Activated CD8-positive, alpha-beta memory T cell treated with anti-CD3 and anti-CD28 coated beads, Interleukin-2, amount 50 U/mL, for 48 hours (primary cell): Measurements from ENCODE around the gene CRADD.
"Not testable (repeated sequence)": the region's sequence is repeated elsewhere in the genome, so short reads cannot be mapped to it uniquely, and the experiment has no call there.

ENCODE experiments used
- DNase-seq: peaks from one replicate; pipeline ENCODE4 v3.0.0-alpha.2; 2020

Gene CRADD

DNA sequence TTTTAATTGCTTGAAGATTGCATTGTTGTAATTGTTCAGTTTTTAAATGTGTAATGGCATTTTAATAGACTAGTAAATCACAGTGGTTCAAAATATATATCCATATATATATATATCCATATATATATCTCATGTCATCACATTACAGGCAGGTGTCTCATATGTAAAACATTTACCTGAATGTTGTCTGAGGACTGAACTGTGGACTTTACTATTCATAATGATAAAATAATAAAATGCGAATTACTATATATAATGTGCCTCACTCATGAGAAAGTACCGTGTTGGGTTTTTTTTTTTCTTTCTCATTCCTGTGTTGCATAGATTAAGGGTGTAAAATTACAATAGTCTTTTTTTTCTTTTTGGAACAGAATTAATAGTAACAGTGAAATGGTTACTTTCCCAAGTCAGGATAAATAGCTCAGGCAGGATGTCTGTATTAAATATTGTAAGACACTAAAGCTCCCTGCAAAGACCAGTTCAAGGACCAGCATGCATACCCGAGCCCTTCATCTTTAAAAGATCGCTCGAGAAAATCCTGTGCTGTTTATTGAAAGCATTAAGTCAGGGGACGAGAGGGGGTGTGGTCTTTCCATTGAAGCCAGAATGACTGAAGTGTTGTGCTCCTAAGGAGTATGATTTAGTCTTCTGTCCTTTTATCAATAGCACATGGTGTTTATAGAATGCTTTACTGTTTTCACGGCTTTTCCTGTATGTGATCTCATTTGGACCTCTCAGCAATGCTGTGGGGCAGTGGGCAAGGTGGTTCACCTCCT, 173.5 kb downstream of the CRADD start:
- DNase-seq = no peak

DNA sequence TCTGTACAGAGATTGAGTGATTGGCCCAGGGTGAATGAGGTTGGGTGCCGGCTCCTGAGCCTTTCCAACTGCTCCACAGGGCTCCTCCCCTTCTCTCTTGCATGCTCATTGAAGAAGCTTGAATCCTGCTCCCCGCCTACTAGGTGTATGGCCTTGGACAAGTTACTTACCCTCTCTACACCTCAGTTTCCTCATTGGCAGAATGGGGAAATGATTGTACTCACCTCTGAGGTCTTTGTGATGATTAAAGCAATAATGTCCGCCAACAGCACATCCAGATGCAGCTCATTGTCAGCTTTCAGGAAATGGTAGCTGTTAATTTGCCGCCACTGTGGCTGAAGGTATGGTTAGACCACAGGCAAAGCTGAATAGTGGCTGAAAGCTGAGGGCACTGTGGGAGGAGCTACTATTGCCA, 174.1 kb downstream of the CRADD start:
- DNase-seq = no peak

DNA sequence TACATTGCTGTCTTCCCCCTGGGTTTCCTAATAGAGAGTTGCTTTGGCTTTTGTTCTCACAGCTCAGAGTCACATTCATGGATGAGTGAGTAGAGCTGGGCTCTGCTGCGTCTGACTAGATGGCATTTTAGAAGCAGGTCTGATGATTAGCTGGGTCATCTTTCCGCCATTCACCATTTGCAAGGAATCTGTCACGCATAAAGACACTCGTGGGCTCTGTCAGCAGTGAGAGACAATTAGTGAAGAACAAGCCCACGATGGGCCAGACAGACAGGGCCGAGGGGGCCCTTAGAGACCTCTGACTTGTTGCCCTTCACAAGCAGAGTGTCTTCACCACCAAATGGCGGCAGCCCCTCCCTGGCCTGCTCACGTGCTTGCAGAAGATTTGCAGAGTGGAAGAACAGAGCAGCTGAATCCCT, 175.0 kb downstream of the CRADD start:
- DNase-seq = no peak

DNA sequence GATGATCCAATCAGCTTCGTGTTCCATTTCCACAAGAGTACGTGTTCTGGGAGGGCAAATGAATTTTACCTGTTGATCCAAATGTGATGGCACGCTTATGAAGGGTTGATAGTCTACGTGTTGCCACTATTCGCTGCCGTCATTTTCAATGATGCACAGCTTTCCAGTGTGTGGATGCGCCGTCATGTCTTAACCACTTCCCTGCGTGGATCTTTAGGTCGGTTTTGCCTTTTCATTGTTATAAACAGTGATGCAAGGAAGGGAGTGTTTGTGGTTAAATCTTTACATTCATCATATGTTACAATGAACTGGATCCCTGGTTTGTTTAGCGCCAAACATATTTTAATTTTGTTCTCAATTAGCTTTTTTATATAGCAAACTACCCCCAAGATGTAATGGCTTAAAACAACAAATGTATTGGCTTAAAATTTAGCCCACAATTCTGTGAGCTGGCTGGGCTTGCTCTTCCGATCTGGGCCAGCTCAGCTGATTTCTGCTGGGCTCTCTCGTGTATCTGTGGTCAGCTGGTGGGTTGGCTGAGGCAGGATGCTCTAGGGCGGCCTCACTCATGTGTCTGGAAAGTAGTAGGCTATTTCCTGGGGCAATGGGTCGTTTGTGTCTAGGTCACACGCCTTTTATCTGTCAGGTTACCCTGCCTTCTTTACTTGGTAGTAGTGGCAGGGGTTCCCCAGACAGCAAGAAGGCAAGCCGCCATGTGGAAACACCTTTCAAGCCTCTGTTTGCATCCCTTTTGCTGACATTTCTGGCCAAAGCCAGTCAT, 176.7 kb downstream of the CRADD start:
- no peak for DNase-seq

DNA sequence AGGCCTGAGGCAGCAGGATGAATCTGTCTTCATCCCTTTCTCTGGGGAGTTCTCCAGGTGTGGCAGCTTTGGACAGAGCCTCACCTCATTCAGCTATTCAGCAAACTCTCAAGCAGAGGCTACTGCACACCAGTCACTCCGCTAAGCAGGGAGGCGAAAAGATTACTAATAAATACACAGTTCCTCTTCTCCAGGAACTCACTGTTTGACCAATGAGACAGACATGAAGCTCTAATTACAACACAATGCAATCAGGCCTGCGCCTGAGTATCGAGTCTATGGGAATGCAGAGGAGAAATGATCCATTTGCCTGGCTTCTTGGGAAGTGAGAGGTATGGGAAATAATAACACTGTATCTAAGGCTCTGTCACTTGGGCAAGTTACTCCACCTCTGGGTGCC, 178.1 kb downstream of the CRADD start:
- DNase-seq = no peak

DNA sequence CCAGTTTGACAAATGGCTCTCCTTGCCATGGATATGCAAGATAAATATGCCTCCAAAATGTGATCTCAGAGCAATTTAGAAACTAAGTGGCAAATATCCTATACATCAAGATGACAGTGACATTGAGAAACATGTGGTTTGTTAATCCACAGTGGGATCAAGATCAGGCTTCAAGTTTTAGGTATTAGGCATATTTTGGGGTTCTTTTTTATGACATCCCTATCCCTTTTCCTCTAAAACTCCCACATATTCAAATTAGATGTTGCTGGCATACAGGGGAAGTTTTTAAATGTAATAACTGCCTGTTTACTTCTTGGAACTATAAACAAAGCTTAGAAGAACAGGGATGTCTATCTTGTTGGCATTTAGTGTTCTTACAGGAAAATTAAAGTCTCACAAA, 179.4 kb downstream of the CRADD start:
- no peak for DNase-seq

DNA sequence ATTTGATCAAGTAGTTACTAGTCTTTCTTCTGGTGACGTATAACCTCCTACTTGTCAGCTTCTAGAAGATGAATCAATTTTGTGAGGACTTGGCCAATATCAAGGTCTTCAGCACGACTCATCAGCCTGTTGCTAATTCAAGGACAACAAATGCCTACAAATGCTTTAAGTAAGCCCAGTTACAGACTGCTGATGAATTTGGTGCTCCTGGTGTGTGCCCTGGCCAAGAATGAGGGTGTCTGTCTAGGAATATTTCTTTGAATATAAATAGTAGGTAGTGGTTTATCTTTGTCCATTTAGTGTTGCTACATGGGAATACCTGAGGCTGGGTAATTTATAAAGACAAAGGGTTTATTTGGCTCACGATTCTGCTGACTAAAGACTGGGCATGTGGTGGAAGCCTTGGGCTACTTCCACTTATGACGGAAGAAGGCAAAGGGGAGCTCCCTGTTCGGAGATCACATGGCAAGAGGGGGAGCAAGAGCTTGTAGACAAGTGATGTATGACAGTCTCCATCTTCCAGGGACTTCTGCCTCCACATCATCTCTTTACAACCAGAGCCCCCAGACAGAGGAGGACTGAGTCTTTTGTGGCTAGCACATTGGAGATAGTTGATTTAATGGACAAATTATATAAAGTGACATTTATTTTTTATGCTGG, 180.2 kb downstream of the CRADD start:
- no peak for DNase-seq

DNA sequence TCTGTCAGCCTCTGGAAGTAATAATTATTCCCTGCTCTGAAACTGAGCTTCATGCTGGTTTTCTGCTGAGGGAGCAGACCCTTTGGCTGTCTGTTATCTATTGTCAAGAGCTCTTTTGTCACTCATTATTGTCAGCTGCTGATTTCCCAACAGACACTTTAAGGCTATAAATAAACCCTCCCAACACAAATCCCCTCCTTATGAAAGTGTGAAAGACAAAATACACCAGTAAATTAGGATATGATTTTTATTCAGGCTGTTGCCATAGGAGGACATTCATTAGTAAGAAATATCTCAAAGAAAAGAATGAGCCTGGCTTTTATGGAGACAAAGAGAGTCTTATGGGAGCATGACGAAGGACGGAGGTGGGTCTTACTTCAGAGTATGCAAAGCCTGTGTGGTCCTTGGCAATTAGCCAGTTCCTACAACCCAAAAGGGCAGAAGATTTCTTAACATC, 180.8 kb downstream of the CRADD start:
- no peak for DNase-seq

DNA sequence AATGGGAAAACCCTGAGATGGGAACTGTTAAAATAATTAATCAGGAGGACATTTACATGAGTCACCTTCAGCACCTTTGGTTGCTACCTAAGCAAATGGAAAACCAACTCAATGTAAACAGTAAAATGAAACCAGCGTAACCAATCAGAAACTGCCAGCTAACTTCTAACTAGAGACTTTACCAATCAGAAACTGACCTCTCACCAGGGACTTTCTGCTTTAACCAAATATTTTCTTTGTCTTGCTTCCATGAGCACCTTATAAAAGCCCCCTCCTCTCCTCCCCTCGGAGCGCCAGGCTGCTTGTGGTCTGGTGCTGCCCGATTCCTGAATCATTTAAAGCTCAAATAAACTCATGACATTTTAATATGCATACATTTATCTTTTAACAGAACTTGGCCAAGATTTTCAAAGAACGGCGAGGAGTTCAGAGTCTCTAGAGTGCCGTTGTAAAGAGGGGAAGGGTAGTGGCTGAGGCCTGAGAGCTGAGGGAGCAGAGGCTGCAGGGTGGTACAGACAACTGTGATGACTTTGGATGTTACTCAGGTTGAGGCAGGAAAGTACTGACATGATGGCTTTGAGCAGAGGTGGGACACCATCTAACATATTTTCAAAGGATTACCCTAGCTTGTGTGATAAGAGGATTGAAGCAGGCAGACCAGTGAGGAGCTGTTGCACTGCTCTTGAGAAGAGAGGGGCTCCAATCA, 183.6 kb downstream of the CRADD start:
- DNase-seq = no peak

DNA sequence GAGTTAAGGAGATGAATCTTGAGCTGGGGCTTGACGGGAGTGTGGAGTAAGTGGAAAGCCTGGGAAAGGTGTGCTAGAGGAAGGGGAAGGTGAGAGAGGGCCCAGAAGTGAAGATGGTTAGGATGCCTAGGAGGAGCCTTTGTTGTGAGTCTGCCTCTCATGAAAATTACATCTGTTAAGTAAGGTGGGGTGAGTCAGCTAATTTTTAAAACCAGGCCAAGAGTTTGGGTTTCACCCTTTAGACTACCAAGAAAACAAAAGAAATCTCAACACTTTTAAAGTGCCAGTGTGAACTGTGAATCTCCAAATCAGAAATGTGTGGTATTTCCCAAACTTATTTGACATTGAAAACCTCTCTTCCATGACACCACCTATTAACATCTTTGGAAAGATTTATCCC, 185.2 kb downstream of the CRADD start:
- DNase-seq = no peak

DNA sequence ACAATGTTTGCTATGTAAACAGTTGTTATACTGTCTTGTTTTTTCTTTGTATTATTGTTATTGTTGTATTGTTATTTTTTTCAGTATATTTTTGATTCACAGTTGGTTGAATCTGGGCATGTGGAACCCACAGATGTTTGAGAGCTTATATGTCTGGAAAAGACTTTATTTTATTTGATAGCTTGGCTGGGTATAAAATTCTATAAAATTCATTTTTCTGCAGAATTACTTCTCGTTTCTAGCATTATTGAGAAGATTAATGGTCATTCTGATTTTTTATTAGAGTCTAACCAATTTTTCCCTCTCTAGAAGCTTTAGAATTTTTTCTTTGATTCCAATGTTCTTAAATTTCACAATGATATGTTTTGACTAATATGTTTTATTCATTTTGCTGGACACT, 188.6 kb downstream of the CRADD start:
- DNase-seq = no peak

DNA sequence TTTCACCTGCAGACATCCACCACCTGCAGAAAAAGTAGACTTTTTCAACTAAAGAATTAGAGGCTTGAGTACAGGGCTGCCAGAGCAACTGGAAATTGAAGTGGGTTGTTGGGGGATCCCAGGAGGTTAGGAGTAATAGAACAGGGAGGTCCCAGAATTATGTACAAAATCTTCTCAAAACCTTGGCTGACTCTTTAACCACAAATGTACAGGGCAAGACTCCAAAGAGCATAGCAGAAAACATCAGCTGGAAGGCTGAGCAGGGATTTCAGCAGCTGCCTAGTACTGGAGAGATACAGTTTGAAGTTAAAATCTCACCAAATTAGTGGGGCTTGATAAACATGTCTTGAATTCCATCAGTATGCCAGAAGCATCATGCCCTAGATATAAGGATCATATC, 191.6 kb downstream of the CRADD start:
- DNase-seq = no peak

DNA sequence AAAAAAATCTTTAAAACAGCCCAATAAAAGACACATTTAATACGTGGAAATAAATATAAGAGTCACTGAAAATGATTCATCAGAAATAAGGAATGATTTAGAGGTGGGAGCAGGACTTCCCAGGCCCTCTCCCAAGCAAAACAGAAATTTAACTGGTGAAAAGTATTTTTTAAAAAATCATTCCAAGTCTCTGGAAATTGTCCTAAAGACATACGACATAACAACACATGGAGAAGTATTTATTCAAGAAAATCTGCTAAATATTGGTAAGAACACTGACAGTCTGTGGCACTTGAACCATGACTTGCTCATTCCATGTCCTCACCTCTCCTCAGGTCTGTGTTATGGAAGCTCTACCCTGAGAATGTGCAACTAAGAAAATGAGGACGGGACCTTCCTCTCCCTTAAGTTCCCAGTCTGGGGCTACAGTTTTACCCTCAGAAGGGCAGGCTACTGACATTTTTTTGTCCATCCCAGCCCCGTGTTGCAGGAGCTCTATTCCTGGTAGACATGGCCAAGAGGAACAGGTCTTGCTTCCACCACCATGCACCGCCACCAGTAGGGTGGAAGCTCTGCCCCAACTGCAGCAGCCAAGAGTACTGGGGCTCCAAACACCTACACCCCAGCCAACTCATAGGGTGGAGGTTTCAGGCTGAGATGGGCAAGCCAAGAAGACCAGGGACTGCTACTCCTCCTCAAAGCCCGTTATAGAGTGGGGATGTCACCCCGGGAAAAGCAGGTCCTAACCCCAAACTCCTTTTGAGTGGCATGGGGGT, 193.0 kb downstream of the CRADD start:
- no peak for DNase-seq

DNA sequence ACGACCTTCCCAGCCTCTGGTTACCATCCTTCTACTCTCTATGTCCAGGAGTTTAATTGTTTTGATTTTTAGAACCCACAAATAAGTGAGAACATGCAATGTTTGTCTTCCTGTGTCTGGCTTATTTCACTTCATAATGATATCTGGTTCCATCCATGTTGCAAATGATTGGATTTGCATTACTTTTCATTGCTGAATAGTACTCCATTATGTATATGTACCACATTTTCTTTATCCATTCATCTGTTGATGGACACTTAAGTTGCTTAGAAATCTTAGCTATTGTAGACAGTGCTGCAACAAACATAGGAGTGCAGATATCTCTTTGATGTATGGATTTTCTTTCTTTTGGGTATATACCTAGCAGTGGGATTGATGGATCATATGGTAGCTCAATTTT, 194.4 kb downstream of the CRADD start:
- DNase-seq = not testable (repeated sequence)

DNA sequence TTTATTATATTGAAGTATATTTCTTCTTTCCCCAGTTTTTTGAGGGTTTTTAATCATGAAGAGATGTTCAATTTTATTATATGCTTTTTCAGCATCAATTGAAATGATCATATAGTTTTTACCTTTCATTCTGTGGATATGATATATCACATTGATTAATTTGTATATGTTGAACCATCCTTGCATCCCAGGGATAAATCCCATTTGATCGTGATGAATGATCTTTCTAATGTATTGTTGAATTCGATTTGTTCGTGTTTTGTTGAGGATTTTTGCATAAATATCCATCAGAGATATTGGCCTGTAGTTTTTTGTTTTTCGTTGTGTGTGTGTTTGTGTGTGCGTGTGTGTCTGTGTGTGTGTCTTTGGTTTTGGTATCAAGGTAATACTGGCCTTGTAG, 196.4 kb downstream of the CRADD start:
- no peak for DNase-seq

DNA sequence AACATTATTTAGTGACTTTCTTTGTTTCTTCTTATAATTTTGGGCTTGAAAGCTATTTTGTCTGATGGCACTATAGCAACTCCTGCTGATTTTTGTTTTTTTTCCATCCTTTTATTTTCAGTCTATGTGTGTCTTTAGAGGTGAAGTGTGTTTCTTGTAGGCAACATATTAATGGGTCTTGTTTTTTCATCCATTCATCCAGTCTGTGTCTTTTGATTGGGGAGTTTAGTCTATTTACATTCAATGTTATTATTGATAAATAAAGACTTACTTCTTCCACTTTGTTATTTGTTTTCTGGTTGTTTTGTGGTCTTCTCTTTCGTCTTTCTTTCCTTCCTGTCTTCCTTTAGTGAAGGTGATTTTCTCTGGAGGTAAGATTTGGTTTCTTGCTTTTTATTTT, 198.0 kb downstream of the CRADD start:
- no peak for DNase-seq

DNA sequence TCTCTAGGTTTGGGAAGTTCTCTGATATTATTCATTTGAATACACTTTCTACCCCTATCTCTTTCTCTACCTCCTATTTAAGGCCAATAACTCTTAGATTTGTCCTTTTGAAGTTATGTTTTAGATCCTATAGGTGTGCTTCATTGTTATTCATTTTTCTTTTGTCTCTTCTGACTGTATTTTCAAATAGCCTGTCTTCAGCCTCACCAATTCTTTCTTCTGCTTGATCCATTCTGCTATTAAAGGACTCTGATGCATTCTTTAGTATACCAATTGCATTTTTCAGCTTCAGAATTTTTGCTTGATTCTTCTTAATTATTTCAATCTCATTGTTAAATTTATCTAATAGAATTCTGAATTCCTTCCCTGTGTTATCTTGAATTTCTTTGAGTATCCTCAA, 199.2 kb downstream of the CRADD start:
- DNase-seq = no peak

DNA sequence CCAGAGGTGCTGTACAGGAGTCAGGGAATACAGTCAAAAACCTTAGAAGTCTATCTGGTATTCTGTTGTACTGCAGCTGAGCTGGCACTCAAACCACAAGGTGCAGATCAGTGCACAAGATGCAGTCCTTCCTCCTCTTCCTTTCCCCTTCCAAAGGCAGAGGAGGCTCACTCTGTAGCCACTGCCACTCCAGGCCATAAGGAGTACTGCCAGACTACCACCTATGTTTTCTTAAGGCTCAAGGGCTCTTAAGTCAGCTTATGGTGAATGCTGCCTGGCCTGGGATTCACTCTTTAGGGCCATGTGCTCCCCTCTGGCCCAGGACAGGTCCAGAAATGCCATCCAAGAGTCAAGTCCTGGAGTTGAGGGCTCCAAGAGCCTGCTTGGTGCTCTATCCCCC, 200.3 kb downstream of the CRADD start:
- no peak for DNase-seq

DNA sequence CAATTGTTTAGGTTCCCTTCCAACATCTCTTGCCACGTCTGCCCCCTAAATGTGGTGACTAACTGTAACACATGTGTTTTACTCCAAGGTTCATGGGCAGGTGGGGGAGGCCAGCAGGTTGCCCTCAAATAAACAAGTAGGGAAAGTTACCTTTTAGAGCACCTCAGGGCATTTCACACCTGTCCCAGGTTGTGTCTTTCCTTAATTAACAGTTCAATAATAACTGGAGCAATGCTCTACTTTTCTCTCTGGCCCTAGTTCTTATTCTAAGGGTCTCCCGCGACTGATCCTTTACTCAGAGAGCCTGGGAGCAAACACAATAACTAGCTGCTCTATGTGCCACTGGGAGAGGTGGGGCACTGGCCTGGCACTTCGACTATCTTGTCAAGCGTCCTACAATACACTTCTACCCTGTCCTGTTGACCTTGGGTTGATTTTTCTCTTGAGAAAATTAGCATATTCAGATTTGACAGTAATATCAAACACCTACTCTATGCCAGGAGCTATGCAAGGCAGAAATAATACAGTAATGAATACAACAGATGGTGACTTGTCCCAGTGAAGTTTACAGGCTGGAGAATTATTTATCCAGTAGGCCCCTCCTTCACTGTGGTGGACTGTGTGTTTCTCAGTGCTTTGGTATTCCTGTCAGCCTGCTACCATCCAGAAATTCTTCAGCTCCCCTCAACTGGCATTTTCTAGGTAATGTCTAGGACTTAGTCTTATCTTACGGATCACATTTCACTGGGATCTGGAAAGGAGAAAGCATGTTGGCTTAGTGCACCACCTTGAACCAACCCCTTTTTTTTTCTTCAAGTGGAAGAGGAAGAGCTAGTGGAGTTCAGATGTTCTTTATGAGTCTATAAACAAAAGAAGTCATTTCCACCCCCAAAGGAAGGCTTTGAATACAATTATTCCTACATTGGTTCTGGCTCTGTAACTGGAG, 202.6 kb downstream of the CRADD start:
- DNase-seq = no peak

DNA sequence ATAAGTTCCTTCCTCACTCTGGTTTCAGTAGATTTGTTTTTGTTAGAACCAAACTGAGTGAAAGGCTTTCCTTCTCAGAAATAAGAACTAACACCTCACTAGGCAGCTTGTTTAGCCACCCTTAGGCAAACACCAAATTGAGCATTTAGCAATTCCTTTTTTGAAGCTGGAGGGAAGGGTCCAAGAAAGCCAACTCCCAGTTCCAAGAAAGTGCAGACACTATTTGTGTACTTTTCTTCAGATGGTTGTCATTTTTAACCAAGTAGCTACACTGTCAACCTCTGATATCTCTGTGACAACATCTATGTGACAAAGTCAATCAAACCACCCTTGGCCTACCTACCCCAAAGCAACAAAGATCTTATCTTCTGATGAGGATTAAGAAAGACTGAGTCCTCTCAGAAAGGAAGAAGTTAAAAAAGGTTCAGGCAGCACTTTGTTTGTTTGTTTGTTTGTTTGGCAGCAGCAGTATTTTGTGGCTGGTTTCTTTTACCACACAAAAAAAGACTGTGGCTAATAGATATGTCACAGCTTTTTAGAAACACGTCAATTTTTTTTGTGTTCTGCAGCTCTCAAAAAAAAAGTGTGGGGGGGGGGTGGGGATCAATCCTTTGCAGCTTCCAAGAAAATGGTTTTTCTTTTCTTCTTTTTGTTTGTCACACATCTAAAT, 203.8 kb downstream of the CRADD start:
- DNase-seq = no peak

DNA sequence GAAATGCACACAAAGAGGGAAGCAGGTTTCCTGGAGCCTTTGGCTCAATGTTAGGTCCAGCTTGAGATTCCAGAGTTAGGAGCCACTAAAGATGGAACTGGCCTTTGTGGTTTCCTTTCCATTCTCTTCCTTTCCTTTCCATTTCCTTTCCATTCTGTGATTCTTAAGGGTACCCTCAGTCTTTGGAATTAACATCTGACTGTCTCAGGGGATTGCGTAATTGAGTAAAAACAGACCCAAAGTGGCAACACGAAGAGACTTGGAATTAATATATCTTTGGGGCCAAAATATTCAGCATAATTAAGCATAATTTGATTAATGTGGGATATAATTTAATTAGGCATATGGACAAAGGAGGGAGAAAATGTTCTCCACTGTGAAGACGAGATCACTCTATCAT, 205.6 kb downstream of the CRADD start:
- DNase-seq = no peak
